ENCODE results near the gene NOL12.

Gene NOL12

DNA sequence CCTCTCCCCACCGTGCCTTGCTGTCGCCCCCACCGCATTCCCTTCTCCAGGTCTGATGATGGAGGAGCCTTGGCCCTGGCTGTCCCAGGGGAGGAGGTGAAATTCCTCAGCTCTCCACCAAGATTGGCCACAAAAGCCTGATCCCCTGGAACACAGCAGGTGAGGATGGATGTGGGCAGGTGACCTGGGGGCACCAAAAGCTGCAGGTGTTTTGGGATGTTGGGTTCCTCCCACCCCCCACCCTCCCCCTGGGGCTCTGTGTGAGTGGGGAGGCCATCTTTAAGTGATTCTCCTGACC is 11.3 kb downstream of the NOL12 start:
- Histone ChIP-seq H3K27me3 (ENCODE audit: control insufficient read depth, low read length) (no peaks in the 10 kb centered on the region), H3K79me2 (ENCODE audit: control insufficient read depth, low read length) (no peaks in the 10 kb centered on the region), H3K4me1 (ENCODE audit: control insufficient read depth, low read length) (peaks cover 15% of the 10 kb centered on the region), H3K4me3 (ENCODE audit: low read length) (no peak overlapping the region), H3F3A (ENCODE audit: control insufficient read depth, insufficient read depth) (peaks cover 9% of the 10 kb centered on the region; the same call in 1 of the 2 replicates), H4K20me1 (ENCODE audit: control insufficient read depth, insufficient read depth, low read depth, low read length) (no peaks in the 10 kb centered on the region), H3K9me2 (replicated peaks; ENCODE audit: control insufficient read depth, low read length) (no peaks in the 10 kb centered on the region), H3K36me3 (ENCODE audit: control insufficient read depth, low read length) (peaks cover 9% of the 10 kb centered on the region), H3K27ac (ENCODE audit: low read depth, low read length) (no peak overlapping the region), H3K4me2 (ENCODE audit: low read length) (no peak overlapping the region), H3K9me3 (ENCODE audit: control insufficient read depth, insufficient read depth, low read length) (no peaks in the 10 kb centered on the region)
- no peak for TF ChIP-seq EZH2phosphoT487 (IDR thresholded peaks at IDR 0.05; ENCODE audit: borderline replicate concordance, low read length)
- TF ChIP-seq, protein P1, sequence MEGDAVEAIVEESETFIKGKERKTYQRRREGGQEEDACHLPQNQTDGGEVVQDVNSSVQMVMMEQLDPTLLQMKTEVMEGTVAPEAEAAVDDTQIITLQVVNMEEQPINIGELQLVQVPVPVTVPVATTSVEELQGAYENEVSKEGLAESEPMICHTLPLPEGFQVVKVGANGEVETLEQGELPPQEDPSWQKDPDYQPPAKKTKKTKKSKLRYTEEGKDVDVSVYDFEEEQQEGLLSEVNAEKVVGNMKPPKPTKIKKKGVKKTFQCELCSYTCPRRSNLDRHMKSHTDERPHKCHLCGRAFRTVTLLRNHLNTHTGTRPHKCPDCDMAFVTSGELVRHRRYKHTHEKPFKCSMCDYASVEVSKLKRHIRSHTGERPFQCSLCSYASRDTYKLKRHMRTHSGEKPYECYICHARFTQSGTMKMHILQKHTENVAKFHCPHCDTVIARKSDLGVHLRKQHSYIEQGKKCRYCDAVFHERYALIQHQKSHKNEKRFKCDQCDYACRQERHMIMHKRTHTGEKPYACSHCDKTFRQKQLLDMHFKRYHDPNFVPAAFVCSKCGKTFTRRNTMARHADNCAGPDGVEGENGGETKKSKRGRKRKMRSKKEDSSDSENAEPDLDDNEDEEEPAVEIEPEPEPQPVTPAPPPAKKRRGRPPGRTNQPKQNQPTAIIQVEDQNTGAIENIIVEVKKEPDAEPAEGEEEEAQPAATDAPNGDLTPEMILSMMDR (IDR thresholded peaks at IDR 0.05; ENCODE audit: low read depth, low read length, poor library complexity, severe bottlenecking), result no peak

DNA sequence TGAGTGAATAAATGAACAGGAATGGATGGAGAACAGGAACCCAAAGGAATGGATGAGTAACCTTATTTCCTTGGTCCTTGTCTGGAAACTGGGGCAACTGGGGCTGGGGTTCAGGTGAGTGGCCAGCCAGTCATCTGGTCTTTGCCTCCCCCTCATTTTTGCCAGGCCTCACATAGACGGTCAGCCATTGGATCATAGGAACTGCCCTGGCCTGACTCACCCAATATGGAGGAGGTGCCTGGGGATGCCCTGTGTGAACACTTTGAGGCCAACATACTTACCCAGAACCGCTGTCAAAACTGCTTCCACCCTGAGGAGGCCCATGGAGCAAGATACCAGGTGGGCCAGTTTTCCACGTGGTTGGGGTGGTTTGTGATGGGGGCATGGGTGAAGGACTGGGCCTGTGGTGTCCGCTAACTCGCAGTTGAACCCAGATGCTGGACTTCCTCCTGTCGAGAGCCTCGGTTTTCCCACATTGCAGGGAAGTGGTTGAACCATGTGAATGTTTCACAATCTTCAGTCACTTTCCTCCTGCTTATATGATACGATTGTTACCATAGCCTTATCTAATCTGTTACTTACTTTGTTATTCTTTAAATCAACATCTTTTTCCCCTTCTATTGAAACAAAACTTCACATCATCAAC is 15.1 kb downstream of the NOL12 start:
- TF ChIP-seq, protein P1 (IDR thresholded peaks at IDR 0.05; ENCODE audit: low read depth, low read length, poor library complexity, severe bottlenecking), result no peak
- TF ChIP-seq EZH2phosphoT487 (IDR thresholded peaks at IDR 0.05; ENCODE audit: borderline replicate concordance, low read length), result no peak
- H3K36me3 ChIP-seq (ENCODE audit: control insufficient read depth, low read length), result no peaks in the 10 kb centered on the region

DNA sequence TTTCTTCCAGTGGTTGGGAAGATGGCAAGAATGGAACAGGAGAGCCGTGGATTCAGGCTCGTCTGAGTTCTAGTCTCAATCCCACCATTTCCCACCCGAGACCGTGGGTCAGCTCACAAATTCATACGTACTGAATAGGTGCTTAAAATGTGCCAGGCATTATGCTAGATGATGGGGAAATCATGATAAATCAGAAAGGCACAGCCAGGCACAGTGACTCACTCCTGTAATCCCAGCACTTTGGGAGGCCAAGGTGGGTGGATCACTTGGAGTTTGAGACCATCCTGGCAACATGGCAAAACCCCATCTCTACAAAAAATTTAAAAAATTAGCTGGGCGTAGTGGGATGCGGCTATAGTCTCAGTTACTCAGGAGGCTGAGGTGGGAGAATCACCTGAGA is 17.8 kb downstream of the NOL12 start:
- Histone ChIP-seq H3K79me2 (ENCODE audit: control insufficient read depth, low read length) (no peaks in the 10 kb centered on the region), H3K9me2 (replicated peaks; ENCODE audit: control insufficient read depth, low read length) (no peaks in the 10 kb centered on the region), H3F3A (ENCODE audit: control insufficient read depth, insufficient read depth) (no peaks in the 10 kb centered on the region), H3K4me1 (ENCODE audit: control insufficient read depth, low read length) (no peaks in the 10 kb centered on the region; the same call in 1 of the 2 replicates), H3K4me3 (ENCODE audit: low read length) (no peak overlapping the region), H3K36me3 (ENCODE audit: control insufficient read depth, low read length) (no peaks in the 10 kb centered on the region), H3K9me3 (ENCODE audit: control insufficient read depth, insufficient read depth, low read length) (no peaks in the 10 kb centered on the region), H3K27ac (ENCODE audit: low read depth, low read length) (no peak overlapping the region), H3K4me2 (ENCODE audit: low read length) (no peak overlapping the region), H3K27me3 (ENCODE audit: control insufficient read depth, low read length) (no peaks in the 10 kb centered on the region), H4K20me1 (ENCODE audit: control insufficient read depth, insufficient read depth, low read depth, low read length) (no peaks in the 10 kb centered on the region)
- TF ChIP-seq EZH2phosphoT487 (IDR thresholded peaks at IDR 0.05; ENCODE audit: borderline replicate concordance, low read length), result no peak
- TF ChIP-seq, protein P1 (IDR thresholded peaks at IDR 0.05; ENCODE audit: low read depth, low read length, poor library complexity, severe bottlenecking), result no peak

More for the DNA sequence above, 15.1 kb downstream of the NOL12 start:
- H3F3A ChIP-seq (ENCODE audit: control insufficient read depth, insufficient read depth), result no peaks in the 10 kb centered on the region
- no peak overlapping the region for H3K4me2 ChIP-seq (ENCODE audit: low read length)
- H3K27ac ChIP-seq (ENCODE audit: low read depth, low read length), result no peak overlapping the region
- no peak overlapping the region for H3K4me3 ChIP-seq (ENCODE audit: low read length)
- H3K9me3 ChIP-seq (ENCODE audit: control insufficient read depth, insufficient read depth, low read length), result no peaks in the 10 kb centered on the region
- no peaks in the 10 kb centered on the region for H3K79me2 ChIP-seq (ENCODE audit: control insufficient read depth, low read length)
- H3K27me3 ChIP-seq (ENCODE audit: control insufficient read depth, low read length), result no peaks in the 10 kb centered on the region
- peaks cover 10% of the 10 kb centered on the region for H3K4me1 ChIP-seq (ENCODE audit: control insufficient read depth, low read length)
- H3K9me2 ChIP-seq (replicated peaks; ENCODE audit: control insufficient read depth, low read length), result no peaks in the 10 kb centered on the region
- H4K20me1 ChIP-seq (ENCODE audit: control insufficient read depth, insufficient read depth, low read depth, low read length), result no peaks in the 10 kb centered on the region
